ENCODE measurements around the gene RPL22. TPM values are rescaled to one million over a fixed set of nuclear protein-coding genes. Genes with fewer than 3 reads are reported as not detected.

RPL22 gene
- total RNA-seq, 1 experiment from 2014 or later: 494 TPM

DNA sequence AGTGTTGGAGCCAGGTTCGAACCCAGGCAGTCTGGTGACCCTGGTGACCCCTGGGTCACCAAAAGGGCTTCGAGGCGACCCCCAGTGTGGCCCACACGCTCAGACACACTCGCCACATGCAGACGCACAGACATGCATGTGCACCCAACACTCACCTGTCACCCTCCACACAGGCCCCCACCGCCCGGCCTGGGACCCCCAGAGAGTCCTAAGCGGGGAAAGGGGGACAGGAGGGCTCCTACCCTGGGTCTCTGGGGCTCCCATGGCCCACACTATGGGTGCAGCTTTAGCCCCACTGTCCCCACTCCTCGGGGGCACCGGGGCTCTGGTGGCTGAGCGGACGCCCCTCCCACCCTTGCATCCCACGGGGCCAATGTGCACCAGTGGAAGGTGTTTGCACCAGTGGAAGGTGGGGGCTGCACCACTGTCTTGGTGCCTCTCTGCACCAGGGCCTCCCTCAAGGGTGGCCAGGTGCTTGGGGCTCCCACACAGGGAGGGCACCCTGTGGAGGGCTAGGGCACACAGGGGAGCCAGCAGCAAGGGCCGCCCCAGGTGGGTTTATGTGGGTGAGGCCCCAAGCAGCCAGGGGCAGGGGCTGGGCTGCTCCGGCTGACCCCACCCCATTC lies 29.2 kb downstream of the RPL22 start:
- no peak overlapping the region for H3K4me3 ChIP-seq (ENCODE audit: low read depth, low read length, poor library complexity, severe bottlenecking)
- DNase-seq (ENCODE audit: low spot score): no peak
- TF ChIP-seq, protein P1, sequence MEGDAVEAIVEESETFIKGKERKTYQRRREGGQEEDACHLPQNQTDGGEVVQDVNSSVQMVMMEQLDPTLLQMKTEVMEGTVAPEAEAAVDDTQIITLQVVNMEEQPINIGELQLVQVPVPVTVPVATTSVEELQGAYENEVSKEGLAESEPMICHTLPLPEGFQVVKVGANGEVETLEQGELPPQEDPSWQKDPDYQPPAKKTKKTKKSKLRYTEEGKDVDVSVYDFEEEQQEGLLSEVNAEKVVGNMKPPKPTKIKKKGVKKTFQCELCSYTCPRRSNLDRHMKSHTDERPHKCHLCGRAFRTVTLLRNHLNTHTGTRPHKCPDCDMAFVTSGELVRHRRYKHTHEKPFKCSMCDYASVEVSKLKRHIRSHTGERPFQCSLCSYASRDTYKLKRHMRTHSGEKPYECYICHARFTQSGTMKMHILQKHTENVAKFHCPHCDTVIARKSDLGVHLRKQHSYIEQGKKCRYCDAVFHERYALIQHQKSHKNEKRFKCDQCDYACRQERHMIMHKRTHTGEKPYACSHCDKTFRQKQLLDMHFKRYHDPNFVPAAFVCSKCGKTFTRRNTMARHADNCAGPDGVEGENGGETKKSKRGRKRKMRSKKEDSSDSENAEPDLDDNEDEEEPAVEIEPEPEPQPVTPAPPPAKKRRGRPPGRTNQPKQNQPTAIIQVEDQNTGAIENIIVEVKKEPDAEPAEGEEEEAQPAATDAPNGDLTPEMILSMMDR (conservative IDR thresholded peaks at IDR 0.05; ENCODE audit: low read depth, low read length): no peak
- CTCF ChIA-PET: no interaction called here
- POLR2A ChIA-PET (ENCODE audit: low non-redundant PET): no interaction called here
- no peaks in the 10 kb centered on the region for H3K36me3 ChIP-seq (ENCODE audit: insufficient read depth, low read length, poor library complexity, severe bottlenecking)
- H3K4me1 ChIP-seq (ENCODE audit: insufficient read depth, low read length, poor library complexity, severe bottlenecking): no peaks in the 10 kb centered on the region
- no peaks in the 10 kb centered on the region for H3K9me3 ChIP-seq (ENCODE audit: low read depth, low read length, poor library complexity, severe bottlenecking)
- BruUV-seq (replicated peaks): no TSS peak
- intact Hi-C loops (cut with micrococcal nuclease; ENCODE audit: unreplicated experiment): no loop called here
- H3K27ac ChIP-seq (ENCODE audit: low read depth, low read length, poor library complexity, severe bottlenecking): no peak overlapping the region
- H3K27me3 ChIP-seq (replicated peaks; ENCODE audit: insufficient read depth, low read depth, low read length, poor library complexity): peaks cover 40% of the 10 kb centered on the region

DNA sequence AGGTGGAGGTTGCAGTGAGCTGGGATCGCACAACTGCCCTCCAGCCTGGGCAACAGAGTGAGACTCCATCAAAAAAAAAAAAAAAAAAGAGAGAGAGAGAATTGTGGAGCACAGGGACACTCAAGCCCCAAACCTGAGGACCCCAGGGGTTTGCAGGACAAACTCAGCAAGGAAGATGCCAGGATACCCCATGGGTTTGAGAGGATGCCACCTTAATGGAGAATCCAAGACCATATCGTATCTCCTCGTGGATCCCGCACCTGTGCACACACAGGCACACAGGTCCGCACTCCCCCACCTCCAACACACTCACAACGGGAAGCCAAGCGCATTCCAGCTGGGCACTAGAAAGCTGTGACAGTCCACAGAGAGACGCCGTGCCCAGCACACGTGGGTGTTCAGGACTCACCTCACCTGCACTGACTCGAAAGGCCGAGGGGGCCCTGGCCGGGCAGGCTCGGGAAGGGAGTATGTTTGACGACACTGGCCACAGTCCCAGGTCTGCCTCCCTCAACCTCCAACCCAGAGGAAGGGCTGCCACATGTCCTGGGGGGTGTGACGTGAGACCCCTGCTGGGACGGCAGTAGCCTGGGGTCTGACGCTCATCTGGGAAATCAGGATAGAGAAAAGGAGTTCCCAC lies 30.3 kb downstream of the RPL22 start:
- Histone ChIP-seq H3K27me3 (replicated peaks; ENCODE audit: insufficient read depth, low read depth, low read length, poor library complexity) (peaks cover 51% of the 10 kb centered on the region), H3K4me3 (ENCODE audit: low read depth, low read length, poor library complexity, severe bottlenecking) (no peak overlapping the region), H3K4me1 (ENCODE audit: insufficient read depth, low read length, poor library complexity, severe bottlenecking) (no peaks in the 10 kb centered on the region), H3K36me3 (ENCODE audit: insufficient read depth, low read length, poor library complexity, severe bottlenecking) (no peaks in the 10 kb centered on the region), H3K9me3 (ENCODE audit: low read depth, low read length, poor library complexity, severe bottlenecking) (no peaks in the 10 kb centered on the region), H3K27ac (ENCODE audit: low read depth, low read length, poor library complexity, severe bottlenecking) (no peak overlapping the region)
- intact Hi-C loops (cut with micrococcal nuclease; ENCODE audit: unreplicated experiment): no loop called here
- TF ChIP-seq, protein P1 (conservative IDR thresholded peaks at IDR 0.05; ENCODE audit: low read depth, low read length): no peak
- no peak for TF ChIP-seq EZH2 (IDR thresholded peaks at IDR 0.05; ENCODE audit: borderline replicate concordance, low read depth, low read length, poor library complexity, severe bottlenecking)
- POLR2A ChIA-PET (ENCODE audit: low non-redundant PET): no interaction called here
- no TSS peak for BruUV-seq (replicated peaks)
- CTCF ChIA-PET: no interaction called here
- no peak for DNase-seq (ENCODE audit: low spot score)

DNA sequence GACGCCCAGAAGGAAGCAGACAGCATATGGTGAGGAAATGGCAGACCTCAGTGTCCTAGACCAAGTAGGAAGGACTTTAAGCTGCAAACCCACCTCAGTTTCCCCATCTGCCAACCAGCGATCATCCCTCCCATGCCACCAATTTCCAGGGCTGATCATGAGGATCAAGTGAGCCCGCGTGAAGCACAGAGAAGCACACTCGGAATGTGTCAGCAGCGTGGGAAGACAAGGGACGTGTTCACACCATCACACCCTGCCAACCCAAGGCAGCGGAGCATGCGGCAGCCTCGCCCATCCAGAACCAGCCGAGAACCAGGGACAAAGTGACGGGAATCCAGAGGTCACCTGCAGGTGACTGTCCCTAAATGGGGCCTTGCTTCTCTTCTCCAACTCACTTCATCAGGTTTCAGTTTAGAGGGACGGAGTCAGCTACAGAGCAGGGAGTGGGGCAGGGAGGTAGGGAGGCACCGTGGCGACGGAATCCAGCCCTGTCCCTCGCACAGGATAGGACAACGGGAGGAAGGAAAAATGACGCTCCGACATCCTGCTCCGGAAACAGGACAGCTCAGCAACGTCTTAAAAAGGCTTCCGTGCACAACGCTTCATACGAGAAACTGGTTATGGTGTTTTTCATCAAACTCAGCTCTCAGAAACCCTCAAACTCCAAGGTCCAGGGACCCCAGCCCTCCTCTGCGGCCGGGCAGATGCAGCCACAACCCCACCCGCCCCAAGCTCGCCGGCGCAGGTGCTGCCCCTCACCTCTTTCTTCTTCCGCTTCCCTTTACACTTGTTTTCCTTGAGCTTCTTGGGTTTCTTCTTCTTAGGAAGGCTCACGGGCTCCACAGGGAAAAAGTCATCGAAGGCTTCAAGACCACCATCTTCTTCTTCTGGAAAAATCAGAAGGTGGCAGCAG lies 31.7 kb downstream of the RPL22 start:
- intact Hi-C loops (cut with micrococcal nuclease; ENCODE audit: unreplicated experiment): no loop called here
- TF ChIP-seq, protein P1 (conservative IDR thresholded peaks at IDR 0.05; ENCODE audit: low read depth, low read length): no peak
- TF ChIP-seq EZH2 (IDR thresholded peaks at IDR 0.05; ENCODE audit: borderline replicate concordance, low read depth, low read length, poor library complexity, severe bottlenecking): no peak

More for the DNA sequence above, 31.7 kb downstream of the RPL22 start:
- no peak for DNase-seq (ENCODE audit: low spot score)
- H3K27me3 ChIP-seq (replicated peaks; ENCODE audit: insufficient read depth, low read depth, low read length, poor library complexity): peaks cover 64% of the 10 kb centered on the region
- H3K36me3 ChIP-seq (ENCODE audit: insufficient read depth, low read length, poor library complexity, severe bottlenecking): no peaks in the 10 kb centered on the region
- H3K4me1 ChIP-seq (ENCODE audit: insufficient read depth, low read length, poor library complexity, severe bottlenecking): no peaks in the 10 kb centered on the region
- ChIA-PET POLR2A (ENCODE audit: low non-redundant PET) (no interaction called here), CTCF (no interaction called here)
- no TSS peak for BruUV-seq (replicated peaks)
- H3K27ac ChIP-seq (ENCODE audit: low read depth, low read length, poor library complexity, severe bottlenecking): no peak overlapping the region
- no peaks in the 10 kb centered on the region for H3K9me3 ChIP-seq (ENCODE audit: low read depth, low read length, poor library complexity, severe bottlenecking)
- H3K4me3 ChIP-seq (ENCODE audit: low read depth, low read length, poor library complexity, severe bottlenecking): no peak overlapping the region
